ENCODE results near the gene ANXA4. TPM values are rescaled to one million over a fixed set of nuclear protein-coding genes. Genes with fewer than 3 reads are reported as not detected.
A peak's percentile ranks its signal among the peaks of the same experiment; 100 is the strongest.
"Not testable (repeated sequence)": the region's sequence is repeated elsewhere in the genome, so short reads cannot be mapped to it uniquely, and the experiment has no call there.

The ANXA4 gene
- total and polyA plus RNA-seq, 7 donors: 33.3 to 183 (median 55.8) TPM

DNA sequence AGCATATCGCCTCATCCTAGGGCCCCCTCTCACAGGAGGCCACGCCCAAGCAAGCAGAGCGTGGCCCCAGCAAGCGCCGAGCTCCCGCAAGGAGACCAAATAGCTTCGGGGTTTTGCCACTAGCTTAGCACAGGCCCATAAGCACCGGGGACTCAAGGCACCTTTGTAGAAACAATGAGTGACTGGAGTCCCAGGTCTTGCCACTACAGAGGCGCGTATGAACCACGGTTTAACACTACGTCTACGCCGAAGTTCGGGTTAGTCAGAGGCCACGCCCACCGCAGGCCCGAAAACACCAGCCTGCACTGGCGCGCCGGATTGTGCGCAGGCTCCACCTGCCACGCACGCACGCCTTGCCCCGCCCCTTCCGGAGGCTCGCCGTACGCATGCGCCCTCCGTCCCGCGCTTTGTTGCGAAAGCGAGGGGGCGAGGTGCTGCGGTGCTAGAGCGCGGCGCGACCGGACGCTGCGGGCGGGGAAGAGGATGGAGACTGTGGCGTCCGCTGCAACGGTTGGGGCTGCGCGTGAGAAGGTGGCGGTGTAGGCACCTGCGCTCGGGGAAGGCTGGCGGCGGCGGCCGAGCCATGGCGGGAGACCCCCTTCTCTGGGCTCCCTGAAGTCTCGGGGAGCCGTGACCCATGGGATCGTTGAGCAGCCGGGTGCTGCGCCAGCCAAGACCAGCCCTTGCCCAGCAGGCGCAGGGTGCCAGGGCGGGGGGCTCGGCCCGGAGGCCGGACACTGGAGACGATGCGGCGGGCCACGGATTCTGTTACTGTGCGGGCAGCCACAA lies 87.5 kb downstream of the ANXA4 start, which contains the start of gene GMCL1:
Gene GMCL1 (plus strand): TSS at position 405 of the 789 bp plus-strand sequence. CDS start 233 bp downstream, at position 638.
- Histone ChIP-seq H3K27me3 (no peaks in the 10 kb centered on the region), H3K4me1 (peaks cover 0 to 31% (median 23%) of the 10 kb centered on the region in 4 donors), H3K4me3 (peak within 1 kb of the TSS; percentile 86 to 94 (median 88)), H3K9me3 (no peaks in the 10 kb centered on the region), H3K36me3 (no peaks in the 10 kb centered on the region), H3K27ac (peak within 1 kb of the TSS; percentile 90 to 95 (median 94))
- 0% methylated on average over 74 of the region's 74 CpGs for WGBS, 2 donors
- intact Hi-C loops (cut with DNase I): loop anchor here (5.0 to 10.0 kb wide), 3 partner anchors 187 to 315 kb away; partner anchors contain the start of genes AAK1 and PCBP1
- peak; percentile 99 for DNase-seq
- peak in 1 of 4 donors; percentile 40 for TF ChIP-seq EP300 (IDR thresholded peaks at IDR 0.05)
- TF ChIP-seq POLR2A (IDR thresholded peaks at IDR 0.05): peak; percentile 62 to 68
- TF ChIP-seq CTCF (IDR thresholded peaks at IDR 0.05): no peak
- peak; percentile 89 to 99 (median 91) for TF ChIP-seq POLR2AphosphoS5 (IDR thresholded peaks at IDR 0.05)

DNA sequence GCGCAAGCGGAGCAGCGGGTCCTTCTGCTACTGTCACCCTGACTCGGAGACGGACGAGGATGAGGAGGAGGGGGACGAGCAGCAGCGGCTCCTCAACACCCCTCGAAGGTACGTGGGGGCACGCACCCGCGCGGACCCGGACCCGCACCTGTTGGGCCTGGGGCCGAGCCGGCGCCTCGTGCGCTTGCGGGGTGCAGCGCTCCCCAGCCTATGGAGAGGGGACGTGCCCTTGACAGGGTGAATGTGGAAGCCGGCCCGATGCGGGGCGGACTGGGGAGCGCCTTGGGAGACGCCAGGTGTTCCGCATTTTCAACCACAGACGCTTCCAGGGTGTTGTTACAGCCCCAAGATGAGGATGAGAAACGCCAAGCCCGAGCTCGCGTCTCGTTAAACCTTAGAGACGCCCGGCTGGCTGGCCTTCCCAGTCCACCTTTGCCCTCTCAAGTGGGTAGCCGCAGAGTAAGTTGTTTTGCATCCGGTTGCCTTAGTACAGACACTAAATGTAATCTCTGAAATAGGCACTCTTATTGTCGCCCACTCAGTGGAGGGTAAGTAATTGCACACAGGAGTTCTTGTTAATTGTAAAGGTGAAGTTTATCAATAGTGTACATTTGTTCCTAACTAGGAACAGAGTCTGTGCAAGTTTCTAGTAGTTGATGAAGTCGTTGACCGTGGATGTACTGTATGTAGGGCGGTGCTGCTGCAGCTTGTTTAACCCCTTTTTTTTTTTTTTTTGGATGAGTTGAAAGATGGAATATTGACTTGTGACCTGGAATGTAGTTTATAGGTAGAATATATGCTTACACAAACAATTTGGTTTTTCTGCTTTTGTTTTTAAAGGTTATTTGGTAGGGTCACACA lies 88.3 kb downstream of the ANXA4 start:
- TF ChIP-seq POLR2AphosphoS5 (IDR thresholded peaks at IDR 0.05) (no peak), POLR2A (IDR thresholded peaks at IDR 0.05) (no peak), CTCF (IDR thresholded peaks at IDR 0.05) (no peak), EP300 (IDR thresholded peaks at IDR 0.05) (no peak)

GRCh38 chr2:69830906-69831241 lies 88.9 kb downstream of the ANXA4 start:
- Histone ChIP-seq H3K4me3 (peak overlapping the region in 2 of 4 donors; percentile 86 to 89), H3K4me1 (peaks cover 0 to 31% (median 23%) of the 10 kb centered on the region in 4 donors)
- H3K36me3 ChIP-seq; H3K9me3 ChIP-seq; H3K27me3 ChIP-seq; H3K27ac ChIP-seq; intact Hi-C loops (cut with DNase I); DNase-seq: not testable (repeated sequence)
- WGBS, 2 donors: 73 to 83% methylated on average over 13 of the region's 13 CpGs

More for the DNA sequence above, 88.3 kb downstream of the ANXA4 start:
- WGBS, 2 donors: 1 to 2% methylated on average over 45 of the region's 45 CpGs
- H3K4me3 ChIP-seq: peak overlapping the region; percentile 86 to 94 (median 88)
- H3K36me3 ChIP-seq: no peaks in the 10 kb centered on the region
- intact Hi-C loops (cut with DNase I): no loop called here
- H3K27me3 ChIP-seq: no peaks in the 10 kb centered on the region
- H3K9me3 ChIP-seq: no peaks in the 10 kb centered on the region
- H3K4me1 ChIP-seq: peaks cover 0 to 31% (median 23%) of the 10 kb centered on the region in 4 donors
- DNase-seq: no peak
- H3K27ac ChIP-seq: peak overlapping the region; percentile 90 to 95 (median 94)

DNA sequence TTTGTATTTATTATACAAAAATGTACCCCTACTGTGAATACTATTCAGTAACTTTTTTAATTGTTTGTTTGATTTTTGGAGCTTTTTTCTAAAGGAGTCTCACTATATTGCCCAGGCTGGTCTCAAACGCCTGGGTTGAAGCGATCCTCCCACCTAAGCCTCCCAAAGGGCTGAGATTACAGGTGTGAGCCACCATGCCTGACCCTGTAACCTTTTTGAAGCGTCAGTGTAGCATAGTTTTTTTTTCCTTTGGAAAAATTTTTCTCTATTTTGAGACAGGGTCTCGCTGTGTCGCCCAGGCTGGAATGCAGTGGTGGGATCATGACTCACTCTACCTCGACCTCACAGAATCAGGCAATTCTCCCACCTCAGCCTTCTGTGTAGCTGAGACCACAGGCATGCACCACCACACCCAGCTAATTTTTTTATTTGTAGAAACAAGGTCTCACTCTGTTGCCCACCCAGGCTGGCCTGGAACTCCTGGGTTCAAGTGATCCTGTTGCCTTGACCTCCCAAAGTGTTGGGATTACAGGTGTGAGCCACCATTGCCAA lies 89.5 kb downstream of the ANXA4 start:
- H3K4me1 ChIP-seq: peaks cover 0 to 31% (median 23%) of the 10 kb centered on the region in 4 donors
- H3K4me3 ChIP-seq: no peak overlapping the region
- 93 to 94% methylated on average over 6 of the region's 6 CpGs for WGBS, 2 donors
- TF ChIP-seq EP300 (IDR thresholded peaks at IDR 0.05) (no peak), CTCF (IDR thresholded peaks at IDR 0.05) (no peak), POLR2AphosphoS5 (IDR thresholded peaks at IDR 0.05) (no peak), POLR2A (IDR thresholded peaks at IDR 0.05) (no peak)
- no peaks in the 10 kb centered on the region for H3K27me3 ChIP-seq
- H3K27ac ChIP-seq: no peak overlapping the region
- DNase-seq: no peak
- H3K9me3 ChIP-seq: no peaks in the 10 kb centered on the region
- no peaks in the 10 kb centered on the region for H3K36me3 ChIP-seq
- intact Hi-C loops (cut with DNase I): no loop called here

Data from sigmoid colon (tissue), 7 donors.